Lower leg skin (tissue), 3 donors: Measurements from ENCODE around the gene ABCB9.

Experiments
- POLR2A ChIP-seq, 2 donors: fragments of 450-650 bp; IDR thresholded peaks; one replicate each; pipeline ENCODE4 v1.6.1; 2016 to 2017; ENCODE audit warnings: antibody characterized with exemption in 2 of 2, mild to moderate bottlenecking in 1 of 2, moderate library complexity in 1 of 2
- TF ChIP-seq, protein P1 (sequence below), 3 donors: fragments of 450-650 bp; IDR thresholded peaks; one replicate each; pipeline ENCODE4 v1.5.1; 2016; ENCODE audit warnings: antibody characterized with exemption in 3 of 3, mild to moderate bottlenecking in 3 of 3, moderate library complexity in 2 of 3

DNA sequence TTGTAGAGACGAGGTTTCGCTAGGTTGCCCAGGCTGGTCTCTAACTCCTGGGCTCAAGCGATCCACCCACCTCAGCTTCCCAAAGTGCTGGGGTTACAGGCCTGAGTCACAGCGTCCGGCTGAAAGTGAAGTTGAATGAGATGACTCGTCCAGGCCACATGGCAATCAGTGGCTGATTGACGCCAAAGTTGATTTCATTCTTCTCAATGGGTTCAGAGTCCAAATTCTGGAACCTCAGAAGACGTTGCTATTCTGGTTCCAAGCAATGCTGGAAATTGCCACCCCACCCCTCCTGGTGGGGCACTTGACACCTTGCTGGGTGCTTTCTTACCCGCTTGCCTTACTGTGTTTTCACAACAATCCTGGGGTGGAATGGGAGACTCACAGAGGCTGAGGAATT is 14.9 kb downstream of the ABCB9 start:
- TF ChIP-seq, protein P1, sequence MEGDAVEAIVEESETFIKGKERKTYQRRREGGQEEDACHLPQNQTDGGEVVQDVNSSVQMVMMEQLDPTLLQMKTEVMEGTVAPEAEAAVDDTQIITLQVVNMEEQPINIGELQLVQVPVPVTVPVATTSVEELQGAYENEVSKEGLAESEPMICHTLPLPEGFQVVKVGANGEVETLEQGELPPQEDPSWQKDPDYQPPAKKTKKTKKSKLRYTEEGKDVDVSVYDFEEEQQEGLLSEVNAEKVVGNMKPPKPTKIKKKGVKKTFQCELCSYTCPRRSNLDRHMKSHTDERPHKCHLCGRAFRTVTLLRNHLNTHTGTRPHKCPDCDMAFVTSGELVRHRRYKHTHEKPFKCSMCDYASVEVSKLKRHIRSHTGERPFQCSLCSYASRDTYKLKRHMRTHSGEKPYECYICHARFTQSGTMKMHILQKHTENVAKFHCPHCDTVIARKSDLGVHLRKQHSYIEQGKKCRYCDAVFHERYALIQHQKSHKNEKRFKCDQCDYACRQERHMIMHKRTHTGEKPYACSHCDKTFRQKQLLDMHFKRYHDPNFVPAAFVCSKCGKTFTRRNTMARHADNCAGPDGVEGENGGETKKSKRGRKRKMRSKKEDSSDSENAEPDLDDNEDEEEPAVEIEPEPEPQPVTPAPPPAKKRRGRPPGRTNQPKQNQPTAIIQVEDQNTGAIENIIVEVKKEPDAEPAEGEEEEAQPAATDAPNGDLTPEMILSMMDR (IDR thresholded peaks at IDR 0.05), result no peak
- TF ChIP-seq POLR2A (IDR thresholded peaks at IDR 0.05), result no peak
